Measurements from ENCODE around the gene AK2. TPM values are rescaled to one million over a fixed set of nuclear protein-coding genes. Genes with fewer than 3 reads are reported as not detected.

Gene AK2
- total and polyA plus RNA-seq, 10 of the 15 experiments (the other 5 are each of a cell fraction or from before 2014, with no cell fraction given) = 52.3 to 500 (median 278) TPM

DNA sequence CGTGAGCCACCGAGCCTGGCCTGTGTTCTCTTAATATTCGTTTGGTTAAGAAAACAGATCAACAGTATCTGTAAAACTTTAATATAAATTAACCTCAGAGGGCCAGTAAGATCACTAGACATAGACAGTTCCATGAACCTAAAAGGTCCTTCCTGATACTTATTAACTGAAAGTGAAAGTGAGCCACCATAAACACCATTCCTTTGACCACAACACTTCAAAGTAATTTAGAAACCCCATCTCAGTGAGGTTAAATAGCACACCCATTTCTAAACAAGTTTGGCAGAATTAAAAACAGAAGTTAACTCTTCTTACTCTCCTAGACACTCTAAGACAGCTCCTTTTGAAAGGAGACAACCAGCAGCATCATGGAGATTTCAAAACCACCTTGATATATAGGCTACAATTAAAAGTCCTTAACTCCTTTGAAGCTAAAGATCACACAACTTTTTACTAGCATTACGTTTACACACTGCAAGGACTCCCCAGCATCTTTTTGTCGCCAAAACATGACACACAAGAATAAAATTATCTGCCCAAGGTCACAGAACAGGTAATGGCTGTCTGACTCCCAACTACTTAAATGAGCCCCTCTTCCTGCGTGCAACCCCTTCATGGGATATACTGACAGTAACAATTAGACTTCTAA lies 74.3 kb downstream of the AK2 start:
- no peaks in the 10 kb centered on the region for H3K36me3 ChIP-seq (ENCODE audit: control insufficient read depth in 2 of 2, insufficient read depth in 2 of 2, low read length in 1 of 2)
- RAD21 ChIA-PET (ENCODE audit: unreplicated experiment) = interaction anchor here (1.2 to 6.5 kb wide), 5 partner anchors 19 to 70 kb away, joined by 4 to 38 read pairs (median 8); no protein-coding TSS in a partner anchor
- peak overlapping the region; percentile 77 for H3K4me2 ChIP-seq (ENCODE audit: control insufficient read depth, insufficient read depth)
- H4K20me1 ChIP-seq (ENCODE audit: control insufficient read depth, insufficient read depth) = no peaks in the 10 kb centered on the region
- H3K27ac ChIP-seq (ENCODE audit: control insufficient read depth, insufficient read depth) = peak overlapping the region; percentile 22
- peak overlapping the region; percentile 79 for H3K4me3 ChIP-seq
- peak; percentile 74 for DNase-seq (ENCODE audit: low read depth, low spot score)
- no peaks in the 10 kb centered on the region for H3K27me3 ChIP-seq (replicated peaks in 1 of 2; ENCODE audit: control insufficient read depth in 2 of 2, insufficient read depth in 2 of 2, low read length in 1 of 2)
- FAIRE-seq = peak; percentile 93
- peak; percentile 68 to 69; a peak in 2 of 4 replicates for TF ChIP-seq IKZF2 (IDR thresholded peaks at IDR 0.05)
- TF ChIP-seq IKZF1 (conservative IDR thresholded peaks at IDR 0.05) = peak; percentile 54
- TF ChIP-seq SMC3 (IDR thresholded peaks at IDR 0.05; ENCODE audit: borderline replicate concordance, low read length) = no peak
- TF ChIP-seq STAT3 (IDR thresholded peaks at IDR 0.05; ENCODE audit: low read depth, low read length) = 0 out of 2 replicates have a peak, but pooled peaks have one; percentile 17
- TF ChIP-seq RELB (IDR thresholded peaks at IDR 0.05; ENCODE audit: low read depth) = peak; percentile 64; the same call in 1 of the 2 replicates
- no peak for TF ChIP-seq ZNF274 (IDR thresholded peaks at IDR 0.05; ENCODE audit: insufficient read depth, insufficient read length)
- peak; percentile 66 for TF ChIP-seq SKIL (IDR thresholded peaks at IDR 0.05; ENCODE audit: low read depth, poor library complexity, severe bottlenecking)
- TF ChIP-seq, protein P1, sequence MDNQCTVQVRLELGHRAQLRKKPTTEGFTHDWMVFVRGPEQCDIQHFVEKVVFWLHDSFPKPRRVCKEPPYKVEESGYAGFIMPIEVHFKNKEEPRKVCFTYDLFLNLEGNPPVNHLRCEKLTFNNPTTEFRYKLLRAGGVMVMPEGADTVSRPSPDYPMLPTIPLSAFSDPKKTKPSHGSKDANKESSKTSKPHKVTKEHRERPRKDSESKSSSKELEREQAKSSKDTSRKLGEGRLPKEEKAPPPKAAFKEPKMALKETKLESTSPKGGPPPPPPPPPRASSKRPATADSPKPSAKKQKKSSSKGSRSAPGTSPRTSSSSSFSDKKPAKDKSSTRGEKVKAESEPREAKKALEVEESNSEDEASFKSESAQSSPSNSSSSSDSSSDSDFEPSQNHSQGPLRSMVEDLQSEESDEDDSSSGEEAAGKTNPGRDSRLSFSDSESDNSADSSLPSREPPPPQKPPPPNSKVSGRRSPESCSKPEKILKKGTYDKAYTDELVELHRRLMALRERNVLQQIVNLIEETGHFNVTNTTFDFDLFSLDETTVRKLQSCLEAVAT (IDR thresholded peaks at IDR 0.05) = peak; percentile 67; the same call in 1 of the 2 replicates
- TF ChIP-seq RUNX3 (IDR thresholded peaks at IDR 0.05; ENCODE audit: low read length) = peak; percentile 97
- TF ChIP-seq MTA2 (IDR thresholded peaks at IDR 0.05; ENCODE audit: low read depth) = peak; percentile 62
- TF ChIP-seq JUNB (IDR thresholded peaks at IDR 0.05) = peak; percentile 57; the same call in 1 of the 2 replicates
- TF ChIP-seq SREBF1 (IDR thresholded peaks at IDR 0.05; ENCODE audit: low read length) = no peak
- peak; percentile 66; the same call in 1 of the 2 replicates for TF ChIP-seq MXI1 (IDR thresholded peaks at IDR 0.05; ENCODE audit: low read depth, low read length)
- peak; percentile 22; the same call in 1 of the 2 replicates for TF ChIP-seq DPF2 (IDR thresholded peaks at IDR 0.05)
- peak; percentile 51; the same call in 1 of the 2 replicates for TF ChIP-seq NFIC (IDR thresholded peaks at IDR 0.05; ENCODE audit: low read depth, low read length)
- TF ChIP-seq RAD51 (IDR thresholded peaks at IDR 0.05) = no peak
- 0 out of 4 replicates have a peak, but pooled peaks of 1 of the 2 experiments have one; percentile 19 for TF ChIP-seq EP300 (IDR thresholded peaks at IDR 0.05; ENCODE audit: borderline replicate concordance in 1 of 2, control insufficient read depth in 1 of 2, low read depth in 2 of 2, low read length in 2 of 2)
- TF ChIP-seq CBFB (IDR thresholded peaks at IDR 0.05; ENCODE audit: low read depth) = peak; percentile 77
- intact Hi-C loops (cut with micrococcal nuclease; ENCODE audit: unreplicated experiment) = loop anchor here (1.0 to 5.0 kb wide), 2 partner anchors 30 to 75 kb away; partner anchors contain the start of gene AK2
- POLR2A ChIA-PET = interaction anchor here (0.6 to 5.7 kb wide), 7 partner anchors 12 to 68 kb away, joined by 3 to 56 read pairs (median 6); no protein-coding TSS in a partner anchor
- CTCF ChIA-PET = interaction anchor here (0.6 to 2.2 kb wide), 9 partner anchors 9 to 442 kb away, joined by 3 to 12 read pairs (median 3); no protein-coding TSS in a partner anchor
- SMC1A ChIA-PET (ENCODE audit: uncharacterized antibody, unreplicated experiment) = interaction anchor here (0.9 to 3.0 kb wide), 10 partner anchors 14 to 94 kb away, joined by 3 to 30 read pairs (median 4); no protein-coding TSS in a partner anchor
- H2AFZ ChIP-seq (ENCODE audit: control insufficient read depth, low read depth, low read length) = no peak overlapping the region
- in situ Hi-C loops (cut with MboI) = no loop called here
- H3K79me2 ChIP-seq (ENCODE audit: control insufficient read depth, insufficient read depth, low read length) = peaks cover 50% of the 10 kb centered on the region
- no TSS peak for BruUV-seq (replicated peaks)
- ATAC-seq = peak; percentile 48
- WGBS (ENCODE audit: insufficient coverage, insufficient replicate concordance, low lambda C conversion rate, missing lambda C conversion rate) = 2% methylated on average over 6 of the region's 6 CpGs
- peak overlapping the region; percentile 57; the same call in 1 of the 2 replicates for H3K9ac ChIP-seq (ENCODE audit: control insufficient read depth, insufficient read depth, low read length)
- H3K9me3 ChIP-seq (replicated peaks; ENCODE audit: control insufficient read depth, insufficient read depth, low read length) = no peaks in the 10 kb centered on the region
- H3K4me1 ChIP-seq (ENCODE audit: control insufficient read depth, insufficient read depth, low read length) = peaks cover 9% of the 10 kb centered on the region
